GM23338 (cell line): ENCODE measurements around the gene ATF6. TPM values are rescaled to one million over a fixed set of nuclear protein-coding genes. Genes with fewer than 3 reads are reported as not detected.

Experiments
- CREB1 ChIP-seq: fragments of 250-450 bp; sonication (Bioruptor Pico); IDR thresholded peaks from 2 replicates; pipeline ENCODE4 v1.5.0; 2020; ENCODE audit warnings: low read depth, mild to moderate bottlenecking, moderate library complexity
- EZH2 ChIP-seq: fragments of 200-600 bp; sonication (generic); IDR thresholded peaks from one replicate; pipeline ENCODE4 v1.8.0; 2017; ENCODE audit warnings: antibody characterized with exemption, mild to moderate bottlenecking, low read depth; ENCODE audit not compliant: unreplicated experiment
- EZH2phosphoT487 ChIP-seq: fragments of 200-600 bp; sonication (generic); IDR thresholded peaks from one replicate; pipeline ENCODE4 v1.8.1; 2018; ENCODE audit warnings: antibody characterized with exemption; ENCODE audit not compliant: unreplicated experiment
- JUNB ChIP-seq: IDR thresholded peaks from one replicate; pipeline ENCODE4 v1.6.1; 2016; ENCODE audit warnings: antibody characterized with exemption; ENCODE audit not compliant: unreplicated experiment
- NANOG ChIP-seq: IDR thresholded peaks from 2 replicates; pipeline ENCODE4 v1.6.1; 2016; ENCODE audit warnings: antibody characterized with exemption, borderline replicate concordance
- STAT1 ChIP-seq: IDR thresholded peaks from one replicate; pipeline ENCODE4 v1.6.1; 2016; ENCODE audit warnings: antibody characterized with exemption; ENCODE audit not compliant: unreplicated experiment
- polyA plus RNA-seq: library from polyadenylated mRNA; unstranded; fragments of >200 nt; fragmentation: Nextera tagmentation; extraction: Ambion mirVana; gene quantifications from 2 replicates; pipeline ENCODE4 v1.2.1, GENCODE V29; 2016
- total RNA-seq: library from RNA; depleted of rRNA; stranded (reverse); fragments of >200 nt; shearing (Covaris generic); gene quantifications from 2 replicates; pipeline ENCODE4 v1.2.3, GENCODE V29; 2014
- TF ChIP-seq, protein P1 (sequence below): fragments of 250-450 bp; sonication (Bioruptor Pico); IDR thresholded peaks from 2 replicates; pipeline ENCODE4 v1.5.0; 2020; ENCODE audit warnings: mild to moderate bottlenecking, moderate library complexity
- TF ChIP-seq, protein P2 (sequence below): IDR thresholded peaks from one replicate; pipeline ENCODE4 v1.6.1; 2018; ENCODE audit warnings: antibody characterized with exemption; ENCODE audit not compliant: unreplicated experiment
- TF ChIP-seq, protein P3 (sequence below), 2 experiments: fragments of 200-600 bp in 1 of 2; sonication (generic) in 1 of 2; conservative IDR thresholded peaks; 2 replicates each; pipeline versions ENCODE4 v1.5.1 to v1.6.1; 2016 to 2017; ENCODE audit warnings: antibody characterized with exemption in 2 of 2, low read depth in 2 of 2, mild to moderate bottlenecking in 2 of 2, moderate library complexity in 1 of 2

ATF6 gene
- total and polyA plus RNA-seq, 2 experiments from 2014 or later = 5.0 to 13.5 TPM

DNA sequence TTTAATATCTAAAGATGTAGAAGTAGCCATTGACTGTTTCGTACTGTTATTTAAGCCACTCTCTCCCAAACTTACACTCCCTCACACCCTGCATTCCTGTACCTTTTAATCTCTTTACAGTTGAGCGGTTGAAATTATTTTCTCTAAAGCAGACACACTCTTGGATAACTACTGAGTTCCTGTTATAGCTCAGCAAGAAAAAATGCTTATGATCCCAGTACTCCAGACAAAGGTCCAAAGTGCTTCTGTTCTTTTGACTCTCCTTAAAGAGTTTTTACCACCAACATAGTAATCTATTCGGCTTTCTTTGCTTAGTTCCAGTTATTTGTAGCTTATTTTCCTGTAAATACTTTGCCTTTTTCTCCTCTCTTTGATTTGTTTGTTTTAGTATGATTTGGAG is 100.1 kb downstream of the ATF6 start (continued):
- TF ChIP-seq, protein P1, sequence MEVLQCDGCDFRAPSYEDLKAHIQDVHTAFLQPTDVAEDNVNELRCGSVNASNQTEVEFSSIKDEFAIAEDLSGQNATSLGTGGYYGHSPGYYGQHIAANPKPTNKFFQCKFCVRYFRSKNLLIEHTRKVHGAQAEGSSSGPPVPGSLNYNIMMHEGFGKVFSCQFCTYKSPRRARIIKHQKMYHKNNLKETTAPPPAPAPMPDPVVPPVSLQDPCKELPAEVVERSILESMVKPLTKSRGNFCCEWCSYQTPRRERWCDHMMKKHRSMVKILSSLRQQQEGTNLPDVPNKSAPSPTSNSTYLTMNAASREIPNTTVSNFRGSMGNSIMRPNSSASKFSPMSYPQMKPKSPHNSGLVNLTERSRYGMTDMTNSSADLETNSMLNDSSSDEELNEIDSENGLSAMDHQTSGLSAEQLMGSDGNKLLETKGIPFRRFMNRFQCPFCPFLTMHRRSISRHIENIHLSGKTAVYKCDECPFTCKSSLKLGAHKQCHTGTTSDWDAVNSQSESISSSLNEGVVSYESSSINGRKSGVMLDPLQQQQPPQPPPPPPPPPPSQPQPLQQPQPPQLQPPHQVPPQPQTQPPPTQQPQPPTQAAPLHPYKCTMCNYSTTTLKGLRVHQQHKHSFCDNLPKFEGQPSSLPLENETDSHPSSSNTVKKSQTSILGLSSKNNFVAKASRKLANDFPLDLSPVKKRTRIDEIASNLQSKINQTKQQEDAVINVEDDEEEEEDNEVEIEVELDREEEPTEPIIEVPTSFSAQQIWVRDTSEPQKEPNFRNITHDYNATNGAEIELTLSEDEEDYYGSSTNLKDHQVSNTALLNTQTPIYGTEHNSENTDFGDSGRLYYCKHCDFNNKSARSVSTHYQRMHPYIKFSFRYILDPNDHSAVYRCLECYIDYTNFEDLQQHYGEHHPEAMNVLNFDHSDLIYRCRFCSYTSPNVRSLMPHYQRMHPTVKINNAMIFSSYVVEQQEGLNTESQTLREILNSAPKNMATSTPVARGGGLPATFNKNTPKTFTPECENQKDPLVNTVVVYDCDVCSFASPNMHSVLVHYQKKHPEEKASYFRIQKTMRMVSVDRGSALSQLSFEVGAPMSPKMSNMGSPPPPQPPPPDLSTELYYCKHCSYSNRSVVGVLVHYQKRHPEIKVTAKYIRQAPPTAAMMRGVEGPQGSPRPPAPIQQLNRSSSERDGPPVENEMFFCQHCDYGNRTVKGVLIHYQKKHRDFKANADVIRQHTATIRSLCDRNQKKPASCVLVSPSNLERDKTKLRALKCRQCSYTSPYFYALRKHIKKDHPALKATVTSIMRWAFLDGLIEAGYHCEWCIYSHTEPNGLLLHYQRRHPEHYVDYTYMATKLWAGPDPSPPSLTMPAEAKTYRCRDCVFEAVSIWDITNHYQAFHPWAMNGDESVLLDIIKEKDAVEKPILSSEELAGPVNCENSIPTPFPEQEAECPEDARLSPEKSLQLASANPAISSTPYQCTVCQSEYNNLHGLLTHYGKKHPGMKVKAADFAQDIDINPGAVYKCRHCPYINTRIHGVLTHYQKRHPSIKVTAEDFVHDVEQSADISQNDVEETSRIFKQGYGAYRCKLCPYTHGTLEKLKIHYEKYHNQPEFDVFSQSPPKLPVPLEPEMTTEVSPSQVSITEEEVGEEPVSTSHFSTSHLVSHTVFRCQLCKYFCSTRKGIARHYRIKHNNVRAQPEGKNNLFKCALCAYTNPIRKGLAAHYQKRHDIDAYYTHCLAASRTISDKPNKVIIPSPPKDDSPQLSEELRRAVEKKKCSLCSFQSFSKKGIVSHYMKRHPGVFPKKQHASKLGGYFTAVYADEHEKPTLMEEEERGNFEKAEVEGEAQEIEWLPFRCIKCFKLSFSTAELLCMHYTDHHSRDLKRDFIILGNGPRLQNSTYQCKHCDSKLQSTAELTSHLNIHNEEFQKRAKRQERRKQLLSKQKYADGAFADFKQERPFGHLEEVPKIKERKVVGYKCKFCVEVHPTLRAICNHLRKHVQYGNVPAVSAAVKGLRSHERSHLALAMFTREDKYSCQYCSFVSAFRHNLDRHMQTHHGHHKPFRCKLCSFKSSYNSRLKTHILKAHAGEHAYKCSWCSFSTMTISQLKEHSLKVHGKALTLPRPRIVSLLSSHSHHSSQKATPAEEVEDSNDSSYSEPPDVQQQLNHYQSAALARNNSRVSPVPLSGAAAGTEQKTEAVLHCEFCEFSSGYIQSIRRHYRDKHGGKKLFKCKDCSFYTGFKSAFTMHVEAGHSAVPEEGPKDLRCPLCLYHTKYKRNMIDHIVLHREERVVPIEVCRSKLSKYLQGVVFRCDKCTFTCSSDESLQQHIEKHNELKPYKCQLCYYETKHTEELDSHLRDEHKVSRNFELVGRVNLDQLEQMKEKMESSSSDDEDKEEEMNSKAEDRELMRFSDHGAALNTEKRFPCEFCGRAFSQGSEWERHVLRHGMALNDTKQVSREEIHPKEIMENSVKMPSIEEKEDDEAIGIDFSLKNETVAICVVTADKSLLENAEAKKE (CRISPR knock-in tag) = no peak
- no peak for TF ChIP-seq CREB1 (CRISPR knock-in tag)
- TF ChIP-seq EZH2phosphoT487 = no peak
- no peak for TF ChIP-seq EZH2
- TF ChIP-seq NANOG = no peak
- TF ChIP-seq STAT1 = no peak
- no peak for TF ChIP-seq JUNB
- TF ChIP-seq, protein P2, sequence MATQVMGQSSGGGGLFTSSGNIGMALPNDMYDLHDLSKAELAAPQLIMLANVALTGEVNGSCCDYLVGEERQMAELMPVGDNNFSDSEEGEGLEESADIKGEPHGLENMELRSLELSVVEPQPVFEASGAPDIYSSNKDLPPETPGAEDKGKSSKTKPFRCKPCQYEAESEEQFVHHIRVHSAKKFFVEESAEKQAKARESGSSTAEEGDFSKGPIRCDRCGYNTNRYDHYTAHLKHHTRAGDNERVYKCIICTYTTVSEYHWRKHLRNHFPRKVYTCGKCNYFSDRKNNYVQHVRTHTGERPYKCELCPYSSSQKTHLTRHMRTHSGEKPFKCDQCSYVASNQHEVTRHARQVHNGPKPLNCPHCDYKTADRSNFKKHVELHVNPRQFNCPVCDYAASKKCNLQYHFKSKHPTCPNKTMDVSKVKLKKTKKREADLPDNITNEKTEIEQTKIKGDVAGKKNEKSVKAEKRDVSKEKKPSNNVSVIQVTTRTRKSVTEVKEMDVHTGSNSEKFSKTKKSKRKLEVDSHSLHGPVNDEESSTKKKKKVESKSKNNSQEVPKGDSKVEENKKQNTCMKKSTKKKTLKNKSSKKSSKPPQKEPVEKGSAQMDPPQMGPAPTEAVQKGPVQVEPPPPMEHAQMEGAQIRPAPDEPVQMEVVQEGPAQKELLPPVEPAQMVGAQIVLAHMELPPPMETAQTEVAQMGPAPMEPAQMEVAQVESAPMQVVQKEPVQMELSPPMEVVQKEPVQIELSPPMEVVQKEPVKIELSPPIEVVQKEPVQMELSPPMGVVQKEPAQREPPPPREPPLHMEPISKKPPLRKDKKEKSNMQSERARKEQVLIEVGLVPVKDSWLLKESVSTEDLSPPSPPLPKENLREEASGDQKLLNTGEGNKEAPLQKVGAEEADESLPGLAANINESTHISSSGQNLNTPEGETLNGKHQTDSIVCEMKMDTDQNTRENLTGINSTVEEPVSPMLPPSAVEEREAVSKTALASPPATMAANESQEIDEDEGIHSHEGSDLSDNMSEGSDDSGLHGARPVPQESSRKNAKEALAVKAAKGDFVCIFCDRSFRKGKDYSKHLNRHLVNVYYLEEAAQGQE = no peak
- TF ChIP-seq, protein P3, sequence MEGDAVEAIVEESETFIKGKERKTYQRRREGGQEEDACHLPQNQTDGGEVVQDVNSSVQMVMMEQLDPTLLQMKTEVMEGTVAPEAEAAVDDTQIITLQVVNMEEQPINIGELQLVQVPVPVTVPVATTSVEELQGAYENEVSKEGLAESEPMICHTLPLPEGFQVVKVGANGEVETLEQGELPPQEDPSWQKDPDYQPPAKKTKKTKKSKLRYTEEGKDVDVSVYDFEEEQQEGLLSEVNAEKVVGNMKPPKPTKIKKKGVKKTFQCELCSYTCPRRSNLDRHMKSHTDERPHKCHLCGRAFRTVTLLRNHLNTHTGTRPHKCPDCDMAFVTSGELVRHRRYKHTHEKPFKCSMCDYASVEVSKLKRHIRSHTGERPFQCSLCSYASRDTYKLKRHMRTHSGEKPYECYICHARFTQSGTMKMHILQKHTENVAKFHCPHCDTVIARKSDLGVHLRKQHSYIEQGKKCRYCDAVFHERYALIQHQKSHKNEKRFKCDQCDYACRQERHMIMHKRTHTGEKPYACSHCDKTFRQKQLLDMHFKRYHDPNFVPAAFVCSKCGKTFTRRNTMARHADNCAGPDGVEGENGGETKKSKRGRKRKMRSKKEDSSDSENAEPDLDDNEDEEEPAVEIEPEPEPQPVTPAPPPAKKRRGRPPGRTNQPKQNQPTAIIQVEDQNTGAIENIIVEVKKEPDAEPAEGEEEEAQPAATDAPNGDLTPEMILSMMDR (conservative IDR thresholded peaks at IDR 0.05; ENCODE audit: low read depth in 2 of 2) = no peak
